Body of pancreas (tissue), 4 donors: ENCODE measurements around the gene SPRR4.

Experiments used
- CTCF ChIP-seq, 7 experiments: fragments of 450-650 bp in 4 of 7; fragments of 200-600 bp in 3 of 7; sonication (generic) in 3 of 7; IDR thresholded peaks; one replicate each; pipeline ENCODE4 v1.5.1; 2016 to 2019; ENCODE audit warnings: antibody characterized with exemption in 7 of 7
- POLR2A ChIP-seq, 3 donors: fragments of 450-650 bp; IDR thresholded peaks; one replicate each; pipeline ENCODE4 v1.6.1; 2016; ENCODE audit warnings: antibody characterized with exemption in 3 of 3, mild to moderate bottlenecking in 2 of 3

DNA sequence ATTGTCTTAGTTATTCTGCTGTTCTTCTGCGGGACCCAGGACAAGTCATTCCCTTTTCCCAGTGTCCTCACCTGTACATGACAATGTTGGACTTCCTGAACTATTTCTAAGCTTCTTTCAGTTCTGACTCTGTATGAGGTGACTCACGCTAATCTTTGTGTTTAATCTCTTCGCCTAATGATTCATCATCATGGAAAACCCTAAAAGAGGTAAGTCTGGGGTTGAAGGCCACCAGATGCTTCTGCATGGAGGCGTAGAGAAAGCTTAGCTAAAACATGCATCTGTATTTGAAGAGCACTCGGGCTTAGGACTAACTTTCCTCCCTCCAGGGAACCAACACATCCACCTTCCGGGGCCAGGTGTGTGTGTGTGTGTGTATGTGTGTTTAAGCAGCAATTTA, 16.0 kb upstream of the SPRR4 start:
- TF ChIP-seq CTCF (IDR thresholded peaks at IDR 0.05) (no peak), POLR2A (IDR thresholded peaks at IDR 0.05) (no peak)
